Fibroblast of gingiva (primary cell): ENCODE results near the gene MYCBPAP.

ENCODE experiments used
- DNase-seq: peaks from one replicate; pipeline ENCODE4 v3.0.0-alpha.2; 2011; ENCODE audit warnings: low read depth

The MYCBPAP gene

GRCh38 chr17:50487213-50488096 lies 20.8 kb upstream of the MYCBPAP start:
- DNase-seq, result no peak

GRCh38 chr17:50488880-50489279 lies 19.4 kb upstream of the MYCBPAP start:
- no peak for DNase-seq

- DNase-seq, result no peak
Observed at GRCh38 chr17:50491505-50491904, 16.7 kb upstream of the MYCBPAP start.

- no peak for DNase-seq
Observed at GRCh38 chr17:50492214-50492613, 16.0 kb upstream of the MYCBPAP start.

- DNase-seq, result no peak
Observed at GRCh38 chr17:50493744-50494143, 14.5 kb upstream of the MYCBPAP start.

GRCh38 chr17:50495217-50495823 lies 12.9 kb upstream of the MYCBPAP start:
- DNase-seq, result no peak

GRCh38 chr17:50495918-50496317 lies 12.3 kb upstream of the MYCBPAP start:
- no peak for DNase-seq

- no peak for DNase-seq
Observed at GRCh38 chr17:50498021-50498874, 10.0 kb upstream of the MYCBPAP start.

- no peak for DNase-seq
Observed at GRCh38 chr17:50499270-50499669, 9.0 kb upstream of the MYCBPAP start.

GRCh38 chr17:50499721-50500120 lies 8.5 kb upstream of the MYCBPAP start:
- DNase-seq, result no peak

GRCh38 chr17:50501054-50501453 lies 7.2 kb upstream of the MYCBPAP start:
- DNase-seq, result no peak

GRCh38 chr17:50502301-50502990 lies 5.8 kb upstream of the MYCBPAP start:
- DNase-seq, result no peak

- DNase-seq, result no peak
Observed at GRCh38 chr17:50505591-50506130, 2.6 kb upstream of the MYCBPAP start.

GRCh38 chr17:50506298-50506697 lies 1.9 kb upstream of the MYCBPAP start:
- no peak for DNase-seq

- no peak for DNase-seq
Observed at GRCh38 chr17:50508573-50509460, 578 bp downstream of the MYCBPAP start.

GRCh38 chr17:50511058-50511457 lies 2.8 kb downstream of the MYCBPAP start:
- DNase-seq, result peak; percentile 19

GRCh38 chr17:50513495-50513894 lies 5.3 kb downstream of the MYCBPAP start:
- DNase-seq, result peak; percentile 26

GRCh38 chr17:50514388-50514787 lies 6.1 kb downstream of the MYCBPAP start:
- DNase-seq, result no peak

GRCh38 chr17:50514936-50515702 lies 6.9 kb downstream of the MYCBPAP start:
- DNase-seq, result peak; percentile 92

- no peak for DNase-seq
Observed at GRCh38 chr17:50517011-50517410, 8.8 kb downstream of the MYCBPAP start.
